Thymus (tissue), 11 donors: Measurements from ENCODE around the gene PSIP1. TPM values are rescaled to one million over a fixed set of nuclear protein-coding genes. Genes with fewer than 3 reads are reported as not detected.

Source experiments
- DNase-seq, 9 donors: peaks; one replicate each; pipeline ENCODE4 v3.0.0-alpha.2; 2013; ENCODE audit warnings: low spot score in 9 of 9, low read depth in 6 of 9, missing footprints in 1 of 9
- H3K27ac ChIP-seq, 2 donors: one replicate each; pipeline ENCODE4 v1.5.1; 2013; ENCODE audit warnings: control low read depth in 1 of 2, low read depth in 1 of 2, low read length in 1 of 2, mild to moderate bottlenecking in 1 of 2, moderate library complexity in 1 of 2
- H3K27me3 ChIP-seq, 2 donors: one replicate each; pipeline ENCODE4 v1.5.1; 2013; ENCODE audit warnings: low read length in 1 of 2; ENCODE audit not compliant: control insufficient read depth in 2 of 2, insufficient read depth in 1 of 2
- H3K36me3 ChIP-seq, 2 donors: one replicate each; pipeline ENCODE4 v1.5.1; 2013; ENCODE audit warnings: low read length in 1 of 2, mild to moderate bottlenecking in 1 of 2, moderate library complexity in 1 of 2; ENCODE audit not compliant: control insufficient read depth in 2 of 2, insufficient read depth in 2 of 2
- H3K4me1 ChIP-seq, 2 donors: one replicate each; pipeline ENCODE4 v1.5.1; 2013; ENCODE audit warnings: low read length in 2 of 2; ENCODE audit not compliant: control insufficient read depth in 2 of 2, insufficient read depth in 2 of 2
- H3K4me3 ChIP-seq, 2 donors: one replicate each; pipeline ENCODE4 v1.5.1; 2013; ENCODE audit warnings: low read length in 2 of 2, control low read depth in 1 of 2, mild to moderate bottlenecking in 1 of 2
- H3K9me3 ChIP-seq, 2 donors: one replicate each; pipeline ENCODE4 v1.5.1; 2013; ENCODE audit warnings: low read length in 1 of 2, mild to moderate bottlenecking in 1 of 2; ENCODE audit not compliant: control insufficient read depth in 2 of 2, insufficient read depth in 1 of 2
- WGBS: extraction: QIAGEN DNeasy Blood & Tissue Kit; methylation state at CpG from one replicate; pipeline ENCODE4 v1.1.7; 2013; 5-methylcytosine and 5-hydroxymethylcytosine counted together
- polyA plus RNA-seq: library from polyadenylated mRNA; stranded (reverse); fragments of 200-250 nt; gene quantifications from one replicate; pipeline ENCODE4 v1.2.3, GENCODE V29; 2013
- total RNA-seq: library from RNA; stranded (reverse); fragments of 120-200 nt; gene quantifications from one replicate; pipeline ENCODE4 v1.2.4, GENCODE V29; 2013
- donor health status: healthy.

Gene PSIP1
- total and polyA plus RNA-seq, 2 donors, result 116 to 170 TPM

DNA sequence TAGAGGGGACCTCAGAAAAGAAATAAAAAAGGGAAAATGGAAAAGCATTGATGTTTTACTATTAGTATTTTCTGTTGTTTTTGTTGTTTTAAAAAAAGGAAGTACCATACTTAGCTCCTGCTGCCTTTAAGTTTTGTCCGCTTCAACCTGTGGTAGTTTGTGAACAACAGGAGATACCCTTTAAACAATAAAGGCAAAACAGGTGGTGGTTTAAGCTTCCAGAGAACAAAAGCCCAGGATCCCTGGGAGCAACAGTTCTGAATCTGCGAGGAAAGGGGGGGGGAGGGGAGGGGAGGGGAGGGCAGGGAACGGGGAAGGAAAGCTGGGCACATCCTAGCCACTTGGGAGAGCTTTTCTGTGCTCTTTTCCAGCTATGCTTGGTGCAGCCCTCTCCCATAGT is 2.1 kb upstream of the PSIP1 start:
- WGBS, result 49% methylated on average over 3 of the region's 3 CpGs
- H3K4me3 ChIP-seq, result no peak overlapping the region
- peak in 2 of 9 donors; percentile 18 to 34 for DNase-seq
- H3K9me3 ChIP-seq, result no peaks in the 10 kb centered on the region
- no peak overlapping the region for H3K27ac ChIP-seq
- H3K27me3 ChIP-seq, result no peaks in the 10 kb centered on the region
- H3K4me1 ChIP-seq, result peaks cover 6 to 21% of the 10 kb centered on the region in 2 donors
- peaks cover 0 to 11% of the 10 kb centered on the region in 2 donors for H3K36me3 ChIP-seq

DNA sequence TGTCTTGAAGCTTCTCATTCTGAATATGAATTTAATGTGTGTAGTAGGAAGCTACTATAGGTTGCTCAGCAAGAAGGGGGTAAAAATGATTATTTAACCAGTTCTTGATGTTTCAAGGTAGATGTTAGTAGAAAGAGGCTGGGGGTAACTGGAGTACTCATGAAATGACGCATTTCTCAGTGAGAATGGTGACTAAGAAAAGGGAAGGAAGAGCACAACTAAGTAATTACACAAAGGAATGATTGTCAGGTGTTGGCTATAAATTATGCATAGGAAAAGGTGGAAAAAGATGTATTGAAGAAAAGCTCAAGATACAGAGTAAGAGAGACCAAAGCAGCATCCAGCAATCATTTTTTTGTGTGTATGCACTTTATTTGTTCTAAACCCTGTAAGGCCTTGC is 1.4 kb upstream of the PSIP1 start:
- WGBS, result 85% methylated on average over 1 of the region's 1 CpG
- H3K36me3 ChIP-seq, result peaks cover 0 to 18% of the 10 kb centered on the region in 2 donors
- peaks cover 6 to 21% of the 10 kb centered on the region in 2 donors for H3K4me1 ChIP-seq
- peak overlapping the region in 1 of 2 donors; percentile 99 for H3K27ac ChIP-seq
- H3K27me3 ChIP-seq, result no peaks in the 10 kb centered on the region
- no peak overlapping the region for H3K4me3 ChIP-seq
- no peaks in the 10 kb centered on the region for H3K9me3 ChIP-seq
- peak in 2 of 9 donors; percentile 19 to 41 for DNase-seq

DNA sequence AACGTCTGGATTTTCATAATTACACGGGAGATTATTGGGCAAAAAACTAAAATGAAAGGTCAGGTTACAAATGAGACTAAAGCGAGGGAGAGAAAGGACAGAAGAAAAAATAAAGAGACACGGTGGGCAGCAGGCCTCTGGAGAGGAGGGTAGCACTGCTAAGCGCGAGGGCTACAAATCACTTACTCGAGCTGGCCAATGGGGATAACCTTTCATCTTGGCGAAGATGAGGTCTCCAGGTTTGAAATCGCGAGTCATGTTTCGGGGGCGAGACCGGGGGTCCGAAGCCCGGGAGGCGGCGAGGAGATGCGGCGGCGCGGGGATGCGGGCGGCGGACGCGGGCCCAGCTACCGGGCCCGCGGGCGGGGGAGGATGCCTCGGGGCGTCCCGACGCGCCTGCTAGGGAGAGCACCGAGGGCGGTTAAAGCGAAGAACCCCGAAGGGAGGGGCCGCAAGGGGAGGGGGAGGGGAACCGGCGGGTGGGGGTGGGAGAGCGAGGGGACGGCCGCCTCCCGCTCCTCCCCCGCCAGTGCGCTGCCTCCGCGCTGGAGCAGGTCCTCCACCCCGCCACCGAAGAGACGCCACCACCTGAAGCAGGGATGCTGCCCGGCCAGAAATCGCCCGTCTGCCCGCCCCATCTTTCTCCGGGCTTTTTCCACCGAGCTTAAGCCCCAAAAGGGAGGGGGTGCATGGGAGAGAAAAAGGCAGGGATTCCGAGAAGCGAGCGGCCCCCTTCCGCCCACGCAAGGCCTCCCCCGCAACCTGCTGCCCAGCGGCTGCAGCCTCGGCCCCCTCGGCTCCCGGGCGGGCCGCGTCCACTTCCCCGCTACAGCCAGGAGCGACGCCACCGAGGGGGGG is 610 bp downstream of the PSIP1 start:
- Histone ChIP-seq H3K27me3 (no peaks in the 10 kb centered on the region), H3K4me1 (peaks cover 6 to 21% of the 10 kb centered on the region in 2 donors), H3K9me3 (no peaks in the 10 kb centered on the region), H3K27ac (peak overlapping the region; percentile 99), H3K4me3 (peak overlapping the region; percentile 89 to 93), H3K36me3 (peaks cover 0 to 37% of the 10 kb centered on the region in 2 donors)
- under 1% methylated on average over 76 of the region's 76 CpGs for WGBS
- peak in 7 of 9 donors; percentile 44 to 82 (median 65) for DNase-seq

DNA sequence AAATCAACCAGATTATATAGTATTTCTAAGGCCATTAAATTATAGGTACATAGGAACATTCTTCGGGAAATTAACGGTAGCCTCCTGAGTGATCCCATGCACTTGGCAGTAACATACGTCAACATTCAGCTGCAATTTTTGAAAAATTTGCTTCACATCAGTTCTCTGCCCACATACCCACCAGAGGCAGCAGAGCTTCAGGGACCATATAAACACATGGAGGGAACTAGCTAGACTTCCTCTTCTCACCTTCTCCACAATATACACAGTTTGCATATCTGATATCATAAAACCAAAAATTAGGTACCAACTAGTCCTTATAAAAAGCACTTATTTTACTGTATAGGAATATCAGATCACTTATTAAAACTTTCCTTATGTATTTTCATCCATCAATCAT is 4.8 kb downstream of the PSIP1 start:
- no peak overlapping the region for H3K4me3 ChIP-seq
- no peak overlapping the region for H3K27ac ChIP-seq
- 84% methylated on average over 3 of the region's 3 CpGs for WGBS
- H3K36me3 ChIP-seq, result peaks cover 9 to 70% of the 10 kb centered on the region in 2 donors
- DNase-seq, result no peak
- H3K9me3 ChIP-seq, result no peaks in the 10 kb centered on the region
- peaks cover 2 to 3% of the 10 kb centered on the region in 2 donors for H3K4me1 ChIP-seq
- H3K27me3 ChIP-seq, result no peaks in the 10 kb centered on the region

DNA sequence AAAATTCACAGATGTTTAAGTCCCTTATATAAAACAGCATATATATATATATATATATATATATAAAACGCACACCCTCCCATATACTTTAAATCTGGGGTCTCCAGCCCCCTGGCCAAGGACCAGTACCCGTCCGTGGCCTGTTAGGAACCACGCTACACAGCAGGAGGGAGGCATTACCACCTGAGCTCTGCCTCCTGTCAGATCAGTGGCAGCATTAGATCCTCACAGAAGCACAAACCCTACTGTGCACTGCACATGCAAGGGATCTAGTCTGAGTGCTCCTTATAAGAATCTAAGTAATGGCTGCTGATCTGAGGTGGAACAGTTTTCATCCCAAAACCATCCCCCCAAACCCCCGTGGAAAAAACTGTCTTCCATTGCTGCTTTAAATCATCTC is 9.0 kb downstream of the PSIP1 start:
- H3K4me1 ChIP-seq, result no peaks in the 10 kb centered on the region
- H3K27me3 ChIP-seq, result no peaks in the 10 kb centered on the region
- DNase-seq, result no peak
- H3K9me3 ChIP-seq, result no peaks in the 10 kb centered on the region
- H3K4me3 ChIP-seq, result no peak overlapping the region
- 96% methylated on average over 5 of the region's 5 CpGs for WGBS
- peaks cover 9 to 70% of the 10 kb centered on the region in 2 donors for H3K36me3 ChIP-seq
- no peak overlapping the region for H3K27ac ChIP-seq

DNA sequence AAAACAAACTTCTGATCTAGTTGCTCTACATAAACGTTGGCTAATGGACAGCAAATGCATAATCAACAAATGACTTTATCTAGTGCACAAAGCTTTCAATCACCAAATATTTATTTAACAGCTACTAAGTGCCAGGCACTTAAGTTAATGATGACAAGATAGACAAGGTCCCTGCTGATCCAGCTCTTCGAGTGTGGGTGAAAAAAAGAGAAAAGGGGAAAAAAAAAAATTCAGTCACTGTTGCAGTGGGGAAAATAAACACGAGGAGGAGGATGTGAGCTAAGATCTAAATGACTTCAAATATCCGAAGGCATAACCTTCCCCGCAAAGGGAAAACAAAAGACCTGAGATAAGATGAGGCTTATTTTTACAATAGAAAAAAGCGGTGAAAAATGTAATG is 9.6 kb downstream of the PSIP1 start:
- H3K36me3 ChIP-seq, result peaks cover 9 to 67% of the 10 kb centered on the region in 2 donors
- no peak for DNase-seq
- no peak overlapping the region for H3K27ac ChIP-seq
- H3K9me3 ChIP-seq, result no peaks in the 10 kb centered on the region
- no peaks in the 10 kb centered on the region for H3K27me3 ChIP-seq
- no peaks in the 10 kb centered on the region for H3K4me1 ChIP-seq
- H3K4me3 ChIP-seq, result no peak overlapping the region
- 71% methylated on average over 6 of the region's 6 CpGs for WGBS

GRCh38 chr9:15499139-15499538 is 11.6 kb downstream of the PSIP1 start:
- Histone ChIP-seq H3K4me3 (no peak overlapping the region), H3K27ac (no peak overlapping the region), H3K4me1 (no peaks in the 10 kb centered on the region), H3K9me3 (no peaks in the 10 kb centered on the region), H3K27me3 (no peaks in the 10 kb centered on the region), H3K36me3 (peaks cover 6 to 58% of the 10 kb centered on the region in 2 donors)
- DNase-seq, result no peak
- WGBS, result 68% methylated on average over 2 of the region's 2 CpGs

DNA sequence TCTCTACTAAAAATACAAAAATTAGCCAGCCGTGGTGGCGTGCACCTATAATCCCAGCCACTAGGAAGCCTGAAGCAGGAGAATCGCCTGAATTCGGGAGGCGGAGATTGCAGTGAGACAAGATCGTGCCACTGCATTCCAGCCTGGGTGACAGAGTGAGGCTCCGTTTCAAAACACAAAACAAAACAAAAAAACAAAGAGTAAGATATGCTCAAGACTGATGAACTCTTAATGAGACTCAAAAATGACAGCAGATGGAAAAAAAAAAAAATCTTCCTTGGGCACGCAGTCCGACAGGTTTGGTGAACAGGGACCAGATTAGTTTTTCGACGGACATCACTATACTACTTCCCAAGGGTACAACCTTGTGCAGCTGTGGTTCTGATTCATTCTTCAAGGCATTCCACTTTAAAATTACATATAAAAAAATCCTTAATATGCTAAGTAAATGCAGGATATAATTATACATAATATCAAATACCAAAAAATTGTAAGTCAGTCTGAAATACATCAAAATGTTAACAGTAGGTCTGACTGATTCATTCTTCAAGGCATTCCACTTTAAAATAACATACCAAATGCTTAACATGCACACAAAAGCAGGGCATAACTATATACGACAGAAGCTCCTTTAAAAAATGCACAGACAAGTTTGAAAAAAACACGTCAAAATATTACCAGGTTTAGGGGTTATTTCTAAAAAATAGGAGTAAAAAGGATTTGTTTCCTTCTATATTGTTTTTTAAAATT is 12.3 kb downstream of the PSIP1 start:
- no peaks in the 10 kb centered on the region for H3K4me1 ChIP-seq
- no peaks in the 10 kb centered on the region for H3K9me3 ChIP-seq
- peaks cover 6 to 59% of the 10 kb centered on the region in 2 donors for H3K36me3 ChIP-seq
- H3K4me3 ChIP-seq, result no peak overlapping the region
- H3K27ac ChIP-seq, result no peak overlapping the region
- no peaks in the 10 kb centered on the region for H3K27me3 ChIP-seq
- DNase-seq, result no peak
- 98% methylated on average over 13 of the region's 13 CpGs for whole genome bisulfite sequencing
